Measurements from ENCODE around the gene CDH4. TPM values are rescaled to one million over a fixed set of nuclear protein-coding genes. Genes with fewer than 3 reads are reported as not detected.

The CDH4 gene
- total RNA-seq, 2 experiments from 2014 or later = 0.11 to 0.18 TPM

GRCh38 chr20:61482056-61482887, 230.2 kb downstream of the CDH4 start:
- CTCF ChIA-PET = no interaction called here
- no peak overlapping the region for H3K4me3 Mint-ChIP-seq
- DNase-seq = no peak
- peaks cover 3% of the 10 kb centered on the region for H3K9me3 Mint-ChIP-seq
- no peaks in the 10 kb centered on the region for H3K4me1 Mint-ChIP-seq (ENCODE audit: low read depth)
- H3K27me3 Mint-ChIP-seq = no peaks in the 10 kb centered on the region
- intact Hi-C loops (cut with micrococcal nuclease) = no loop called here
- POLR2A ChIA-PET = no interaction called here
- ATAC-seq = no peak
- H3K36me3 Mint-ChIP-seq (ENCODE audit: low read depth) = no peaks in the 10 kb centered on the region
- TF ChIP-seq CTCF (IDR thresholded peaks at IDR 0.05) = no peak
- H3K27ac Mint-ChIP-seq = no peak overlapping the region

GRCh38 chr20:61482901-61483300, 230.8 kb downstream of the CDH4 start:
- no peak for ATAC-seq
- intact Hi-C loops (cut with micrococcal nuclease) = no loop called here
- no peak overlapping the region for H3K27ac Mint-ChIP-seq
- peaks cover 3% of the 10 kb centered on the region for H3K9me3 Mint-ChIP-seq
- CTCF ChIA-PET = no interaction called here
- no peak overlapping the region for H3K4me3 Mint-ChIP-seq
- H3K27me3 Mint-ChIP-seq = no peaks in the 10 kb centered on the region
- POLR2A ChIA-PET = no interaction called here
- no peak for TF ChIP-seq CTCF (IDR thresholded peaks at IDR 0.05)
- DNase-seq = no peak
- H3K4me1 Mint-ChIP-seq (ENCODE audit: low read depth) = no peaks in the 10 kb centered on the region
- no peaks in the 10 kb centered on the region for H3K36me3 Mint-ChIP-seq (ENCODE audit: low read depth)

- H3K36me3 Mint-ChIP-seq (ENCODE audit: low read depth) = no peaks in the 10 kb centered on the region
- H3K9me3 Mint-ChIP-seq = peaks cover 3% of the 10 kb centered on the region
- intact Hi-C loops (cut with micrococcal nuclease) = no loop called here
- H3K27ac Mint-ChIP-seq = no peak overlapping the region
- no peaks in the 10 kb centered on the region for H3K27me3 Mint-ChIP-seq
- DNase-seq (no peak), ATAC-seq (no peak)
- H3K4me1 Mint-ChIP-seq (ENCODE audit: low read depth) = no peaks in the 10 kb centered on the region
- no peak for TF ChIP-seq CTCF (IDR thresholded peaks at IDR 0.05)
- POLR2A ChIA-PET = no interaction called here
- H3K4me3 Mint-ChIP-seq = no peak overlapping the region
- CTCF ChIA-PET = no interaction called here
Observed at GRCh38 chr20:61483336-61484067, 231.4 kb downstream of the CDH4 start.

GRCh38 chr20:61486198-61486597, 234.1 kb downstream of the CDH4 start:
- Mint-ChIP-seq H3K4me1 (ENCODE audit: low read depth) (no peaks in the 10 kb centered on the region), H3K36me3 (ENCODE audit: low read depth) (no peaks in the 10 kb centered on the region), H3K4me3 (no peak overlapping the region), H3K9me3 (no peaks in the 10 kb centered on the region), H3K27me3 (no peaks in the 10 kb centered on the region), H3K27ac (no peak overlapping the region)
- ChIA-PET CTCF (no interaction called here), POLR2A (no interaction called here)
- no peak for ATAC-seq
- no peak for TF ChIP-seq CTCF (IDR thresholded peaks at IDR 0.05)
- DNase-seq = no peak
- intact Hi-C loops (cut with micrococcal nuclease) = no loop called here

- CTCF ChIA-PET = no interaction called here
- H3K4me3 Mint-ChIP-seq = no peak overlapping the region
- DNase-seq = no peak
Observed at GRCh38 chr20:61487346-61487996, 235.4 kb downstream of the CDH4 start.

More at GRCh38 chr20:61487346-61487996, 235.4 kb downstream of the CDH4 start:
- H3K36me3 Mint-ChIP-seq (ENCODE audit: low read depth) = no peaks in the 10 kb centered on the region
- intact Hi-C loops (cut with micrococcal nuclease) = no loop called here
- TF ChIP-seq CTCF (IDR thresholded peaks at IDR 0.05) = no peak
- POLR2A ChIA-PET = no interaction called here
- ATAC-seq = no peak
- H3K27me3 Mint-ChIP-seq = no peaks in the 10 kb centered on the region
- no peak overlapping the region for H3K27ac Mint-ChIP-seq
- H3K9me3 Mint-ChIP-seq = no peaks in the 10 kb centered on the region
- H3K4me1 Mint-ChIP-seq (ENCODE audit: low read depth) = no peaks in the 10 kb centered on the region
